Neural cell (in vitro differentiated cells): ENCODE results near the gene PDE6A. TPM values are rescaled to one million over a fixed set of nuclear protein-coding genes. Genes with fewer than 3 reads are reported as not detected.

Experiments
- H2AFZ ChIP-seq: fragments of 200-600, 300-800 bp; sonication (generic), shearing (Covaris generic); 2 replicates; pipeline ENCODE4 v1.6.0; 2014; ENCODE audit warnings: low read depth, mild to moderate bottlenecking, antibody characterized with exemption, low read length, moderate library complexity
- H3F3A ChIP-seq: fragments of 200-600 bp; shearing (Covaris generic); 2 replicates; pipeline ENCODE4 v1.6.1; 2016; ENCODE audit warnings: mild to moderate bottlenecking, moderate library complexity, mixed read lengths, antibody characterized with exemption, low read length; ENCODE audit not compliant: insufficient read depth, poor library complexity, severe bottlenecking
- H3K27ac ChIP-seq: fragments of 200-600, 300-800 bp; sonication (generic), shearing (Covaris generic); 2 replicates; pipeline ENCODE4 v1.5.1; 2014; ENCODE audit warnings: mild to moderate bottlenecking, low read length, moderate library complexity
- H3K27me3 ChIP-seq: fragments of 300-800, 200-600 bp; sonication (generic), shearing (Covaris generic); 2 replicates; pipeline ENCODE4 v1.6.0; 2014; ENCODE audit warnings: mild to moderate bottlenecking, low read depth, low read length, moderate library complexity; ENCODE audit not compliant: insufficient read depth
- H3K36me3 ChIP-seq: fragments of 300-800, 200-600 bp; sonication (generic), shearing (Covaris generic); 2 replicates; pipeline ENCODE4 v1.5.1; 2014; ENCODE audit warnings: mild to moderate bottlenecking, antibody characterized with exemption, low read length, moderate library complexity; ENCODE audit not compliant: insufficient read depth
- H3K4me2 ChIP-seq: fragments of 300-800, 200-600 bp; sonication (generic), shearing (Covaris generic); 2 replicates; pipeline ENCODE4 v1.6.0; 2014; ENCODE audit warnings: mild to moderate bottlenecking, low read length
- H3K4me3 ChIP-seq: fragments of 300-800, 200-600 bp; sonication (generic), shearing (Covaris generic); 2 replicates; pipeline ENCODE4 v1.5.1; 2014; ENCODE audit warnings: mild to moderate bottlenecking, low read length, moderate library complexity
- H3K79me2 ChIP-seq: fragments of 200-600 bp; shearing (Covaris generic); replicated peaks from 2 replicates; pipeline ENCODE4 v1.6.0; 2014; ENCODE audit warnings: mild to moderate bottlenecking, low read length, moderate library complexity; ENCODE audit not compliant: insufficient read depth
- H3K9ac ChIP-seq: fragments of 300-800, 200-600 bp; sonication (generic), shearing (Covaris generic); 2 replicates; pipeline ENCODE4 v1.6.1; 2016; ENCODE audit warnings: mild to moderate bottlenecking, low read length, mixed read lengths
- H3K9me2 ChIP-seq: fragments of 200-600 bp; shearing (Covaris generic); 2 replicates; pipeline ENCODE4 v1.6.1; 2016; ENCODE audit warnings: mild to moderate bottlenecking, low read length, mixed read lengths; ENCODE audit not compliant: insufficient read depth
- H3K9me3 ChIP-seq: fragments of 200-600, 300-800 bp; sonication (generic), shearing (Covaris generic); 2 replicates; pipeline ENCODE4 v1.6.1; 2016; ENCODE audit warnings: mild to moderate bottlenecking, mixed run types, low read length, moderate library complexity, mixed read lengths
- H4K20me1 ChIP-seq: fragments of 200-600 bp; shearing (Covaris generic); 2 replicates; pipeline ENCODE4 v1.6.1; 2016; ENCODE audit warnings: mild to moderate bottlenecking, mixed run types; ENCODE audit not compliant: insufficient read depth
- EP300 ChIP-seq: fragments of 450-650 bp; conservative IDR thresholded peaks from 2 replicates; pipeline ENCODE4 v1.6.1; 2014; ENCODE audit warnings: antibody characterized with exemption, mild to moderate bottlenecking, moderate library complexity; ENCODE audit not compliant: poor library complexity, severe bottlenecking
- EZH2 ChIP-seq: fragments of 200-600, 300-800 bp; shearing (Covaris generic), sonication (generic); IDR thresholded peaks from 2 replicates; pipeline ENCODE4 v1.6.1; 2014; ENCODE audit warnings: antibody characterized with exemption, low read length, borderline replicate concordance, mild to moderate bottlenecking; ENCODE audit not compliant: insufficient read depth, poor library complexity, severe bottlenecking
- MXI1 ChIP-seq: fragments of 450-650 bp; conservative IDR thresholded peaks from 2 replicates; pipeline ENCODE4 v1.6.1; 2014; ENCODE audit warnings: antibody characterized with exemption, mild to moderate bottlenecking; ENCODE audit not compliant: poor library complexity, severe bottlenecking
- POLR2AphosphoS5 ChIP-seq: IDR thresholded peaks from 2 replicates; pipeline ENCODE4 v1.6.1; 2012
- RAD21 ChIP-seq: fragments of 450-650 bp; conservative IDR thresholded peaks from 2 replicates; pipeline ENCODE4 v1.6.1; 2014; ENCODE audit warnings: antibody characterized with exemption, mild to moderate bottlenecking, moderate library complexity
- SMC3 ChIP-seq: fragments of 450-650 bp; conservative IDR thresholded peaks from 2 replicates; pipeline ENCODE4 v1.6.1; 2014; ENCODE audit warnings: antibody characterized with exemption, mild to moderate bottlenecking, moderate library complexity; ENCODE audit not compliant: poor library complexity
- TAF1 ChIP-seq: IDR thresholded peaks from 2 replicates; pipeline ENCODE4 v1.6.1; 2012; ENCODE audit warnings: low read depth
- polyA plus RNA-seq: library from polyadenylated mRNA; depleted of rRNA; stranded (reverse); fragments of >200 nt; gene quantifications from 2 replicates; pipeline ENCODE4 v1.2.3, GENCODE V29; 2014
- TF ChIP-seq, protein P1 (sequence below): IDR thresholded peaks from 2 replicates; pipeline ENCODE4 v1.6.1; 2012; ENCODE audit warnings: borderline replicate concordance
- TF ChIP-seq, protein P2 (sequence below): fragments of 450-650 bp; IDR thresholded peaks from 2 replicates; pipeline ENCODE4 v1.5.1; 2014; ENCODE audit warnings: antibody characterized with exemption, mild to moderate bottlenecking, moderate library complexity; ENCODE audit not compliant: poor library complexity, severe bottlenecking

Gene PDE6A
- polyA plus RNA-seq, 1 donor from 2014 or later = not detected

DNA sequence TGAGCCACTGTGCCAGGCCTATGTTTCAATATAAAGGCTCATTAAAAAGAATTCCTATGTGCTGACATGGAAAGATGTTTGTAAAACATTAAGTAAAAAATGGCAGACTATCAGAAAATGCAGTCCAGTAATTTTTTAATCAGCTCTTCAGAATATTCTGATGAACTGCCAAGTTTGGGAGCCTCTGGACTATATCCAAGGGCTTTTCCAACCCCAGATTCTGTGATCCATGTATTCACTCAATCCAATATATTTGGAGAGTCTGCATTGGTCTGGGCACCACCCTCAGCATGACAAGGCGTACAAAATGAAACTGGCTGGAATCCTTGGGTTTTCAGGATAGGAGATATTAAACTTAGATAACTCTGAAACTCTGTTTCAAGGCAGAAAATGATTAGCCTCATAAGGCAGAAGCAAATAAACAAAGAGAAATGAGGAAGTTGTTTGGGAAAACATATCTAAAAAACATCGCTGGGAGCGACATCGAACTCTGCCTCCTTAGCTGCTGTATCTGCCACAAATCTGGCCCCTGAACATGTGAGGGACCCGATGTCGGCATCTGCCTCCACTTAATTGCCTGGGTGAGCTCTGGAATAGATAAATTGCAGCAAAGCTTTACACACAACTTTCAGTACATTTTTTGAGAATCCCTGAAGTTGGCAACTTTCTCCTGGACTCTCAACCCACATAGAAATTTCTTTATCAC lies 14.4 kb downstream of the PDE6A start:
- TF ChIP-seq, protein P1, sequence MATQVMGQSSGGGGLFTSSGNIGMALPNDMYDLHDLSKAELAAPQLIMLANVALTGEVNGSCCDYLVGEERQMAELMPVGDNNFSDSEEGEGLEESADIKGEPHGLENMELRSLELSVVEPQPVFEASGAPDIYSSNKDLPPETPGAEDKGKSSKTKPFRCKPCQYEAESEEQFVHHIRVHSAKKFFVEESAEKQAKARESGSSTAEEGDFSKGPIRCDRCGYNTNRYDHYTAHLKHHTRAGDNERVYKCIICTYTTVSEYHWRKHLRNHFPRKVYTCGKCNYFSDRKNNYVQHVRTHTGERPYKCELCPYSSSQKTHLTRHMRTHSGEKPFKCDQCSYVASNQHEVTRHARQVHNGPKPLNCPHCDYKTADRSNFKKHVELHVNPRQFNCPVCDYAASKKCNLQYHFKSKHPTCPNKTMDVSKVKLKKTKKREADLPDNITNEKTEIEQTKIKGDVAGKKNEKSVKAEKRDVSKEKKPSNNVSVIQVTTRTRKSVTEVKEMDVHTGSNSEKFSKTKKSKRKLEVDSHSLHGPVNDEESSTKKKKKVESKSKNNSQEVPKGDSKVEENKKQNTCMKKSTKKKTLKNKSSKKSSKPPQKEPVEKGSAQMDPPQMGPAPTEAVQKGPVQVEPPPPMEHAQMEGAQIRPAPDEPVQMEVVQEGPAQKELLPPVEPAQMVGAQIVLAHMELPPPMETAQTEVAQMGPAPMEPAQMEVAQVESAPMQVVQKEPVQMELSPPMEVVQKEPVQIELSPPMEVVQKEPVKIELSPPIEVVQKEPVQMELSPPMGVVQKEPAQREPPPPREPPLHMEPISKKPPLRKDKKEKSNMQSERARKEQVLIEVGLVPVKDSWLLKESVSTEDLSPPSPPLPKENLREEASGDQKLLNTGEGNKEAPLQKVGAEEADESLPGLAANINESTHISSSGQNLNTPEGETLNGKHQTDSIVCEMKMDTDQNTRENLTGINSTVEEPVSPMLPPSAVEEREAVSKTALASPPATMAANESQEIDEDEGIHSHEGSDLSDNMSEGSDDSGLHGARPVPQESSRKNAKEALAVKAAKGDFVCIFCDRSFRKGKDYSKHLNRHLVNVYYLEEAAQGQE = no peak
- TF ChIP-seq SMC3 = no peak
- no peak for TF ChIP-seq TAF1
- TF ChIP-seq MXI1 = no peak
- no peak for TF ChIP-seq EP300
- TF ChIP-seq, protein P2, sequence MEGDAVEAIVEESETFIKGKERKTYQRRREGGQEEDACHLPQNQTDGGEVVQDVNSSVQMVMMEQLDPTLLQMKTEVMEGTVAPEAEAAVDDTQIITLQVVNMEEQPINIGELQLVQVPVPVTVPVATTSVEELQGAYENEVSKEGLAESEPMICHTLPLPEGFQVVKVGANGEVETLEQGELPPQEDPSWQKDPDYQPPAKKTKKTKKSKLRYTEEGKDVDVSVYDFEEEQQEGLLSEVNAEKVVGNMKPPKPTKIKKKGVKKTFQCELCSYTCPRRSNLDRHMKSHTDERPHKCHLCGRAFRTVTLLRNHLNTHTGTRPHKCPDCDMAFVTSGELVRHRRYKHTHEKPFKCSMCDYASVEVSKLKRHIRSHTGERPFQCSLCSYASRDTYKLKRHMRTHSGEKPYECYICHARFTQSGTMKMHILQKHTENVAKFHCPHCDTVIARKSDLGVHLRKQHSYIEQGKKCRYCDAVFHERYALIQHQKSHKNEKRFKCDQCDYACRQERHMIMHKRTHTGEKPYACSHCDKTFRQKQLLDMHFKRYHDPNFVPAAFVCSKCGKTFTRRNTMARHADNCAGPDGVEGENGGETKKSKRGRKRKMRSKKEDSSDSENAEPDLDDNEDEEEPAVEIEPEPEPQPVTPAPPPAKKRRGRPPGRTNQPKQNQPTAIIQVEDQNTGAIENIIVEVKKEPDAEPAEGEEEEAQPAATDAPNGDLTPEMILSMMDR = no peak
- no peak for TF ChIP-seq POLR2AphosphoS5
- no peak for TF ChIP-seq EZH2
- TF ChIP-seq RAD21 = no peak
- Histone ChIP-seq H3K9me3 (no peaks in the 10 kb centered on the region), H2AFZ (no peak overlapping the region), H3K4me2 (no peak overlapping the region), H3K36me3 (no peaks in the 10 kb centered on the region), H3K4me3 (no peak overlapping the region), H3K9me2 (no peaks in the 10 kb centered on the region), H3K27me3 (no peaks in the 10 kb centered on the region), H3K27ac (no peak overlapping the region), H3K9ac (no peak overlapping the region), H4K20me1 (no peaks in the 10 kb centered on the region), H3F3A (no peaks in the 10 kb centered on the region), H3K79me2 (no peaks in the 10 kb centered on the region)

DNA sequence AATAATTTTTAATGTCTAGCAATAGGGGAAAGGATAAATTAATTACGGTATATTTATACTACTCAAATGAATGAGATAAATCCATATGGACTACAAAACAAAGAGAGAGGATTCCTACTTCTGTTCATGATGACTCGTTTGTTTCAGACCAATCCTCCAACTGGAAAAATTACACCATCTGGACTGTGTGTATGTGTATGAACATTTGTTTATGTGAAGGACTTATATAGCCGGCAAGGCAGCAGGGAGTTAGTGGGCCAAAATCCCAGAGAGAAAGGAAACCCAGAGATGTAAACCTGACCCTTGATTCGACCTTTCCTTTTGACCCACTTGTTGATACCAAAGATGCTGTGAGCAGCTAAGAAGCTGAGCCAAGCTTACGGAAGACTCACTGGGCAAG lies 20.1 kb downstream of the PDE6A start:
- TF ChIP-seq EP300 (no peak), MXI1 (no peak), RAD21 (no peak), POLR2AphosphoS5 (no peak), EZH2 (no peak), SMC3 (no peak), TAF1 (no peak)
- TF ChIP-seq, protein P2 = no peak
- TF ChIP-seq, protein P1 = no peak
- no peak overlapping the region for H3K4me3 ChIP-seq
- H3K9me2 ChIP-seq = no peaks in the 10 kb centered on the region
- no peaks in the 10 kb centered on the region for H3K36me3 ChIP-seq
- no peaks in the 10 kb centered on the region for H4K20me1 ChIP-seq
- no peaks in the 10 kb centered on the region for H3K9me3 ChIP-seq
- H3K9ac ChIP-seq = no peak overlapping the region
- no peak overlapping the region for H2AFZ ChIP-seq
- H3F3A ChIP-seq = no peaks in the 10 kb centered on the region
- no peak overlapping the region for H3K4me2 ChIP-seq
- no peaks in the 10 kb centered on the region for H3K79me2 ChIP-seq
- H3K27ac ChIP-seq = no peak overlapping the region
- H3K27me3 ChIP-seq = no peaks in the 10 kb centered on the region
